ENCODE measurements around the gene P2RX7. TPM values are rescaled to one million over a fixed set of nuclear protein-coding genes. Genes with fewer than 3 reads are reported as not detected.

The P2RX7 gene
- total RNA-seq, 1 donor from 2014 or later: 0.07 TPM

DNA sequence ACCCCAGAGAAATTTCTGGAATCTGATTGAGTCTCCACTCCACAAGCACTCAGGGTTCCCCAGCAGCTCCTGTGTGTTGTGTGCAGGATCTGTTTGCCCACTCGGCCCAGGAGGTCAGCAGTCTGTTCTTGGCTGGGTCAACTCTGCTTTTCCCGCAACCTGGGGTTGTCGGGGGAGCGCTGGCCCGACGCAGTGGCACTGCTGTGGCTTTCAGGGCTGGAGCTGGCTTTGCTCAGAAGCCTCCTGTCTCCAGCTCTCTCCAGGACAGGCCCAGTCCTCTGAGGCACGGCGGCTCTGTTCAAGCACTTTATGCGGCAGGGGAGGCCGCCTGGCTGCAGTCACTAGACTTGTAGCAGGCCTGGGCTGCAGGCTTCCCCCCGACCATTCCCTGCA, 100.9 kb downstream of the P2RX7 start:
- no peak overlapping the region for H3K27ac Mint-ChIP-seq (ENCODE audit: unreplicated experiment)
- H3K9ac ChIP-seq (ENCODE audit: low read length): no peak overlapping the region
- no peak overlapping the region for H3K4me2 ChIP-seq (ENCODE audit: low read length)
- H3K4me1 ChIP-seq (ENCODE audit: insufficient read depth, low read length): no peaks in the 10 kb centered on the region
- H3K36me3 Mint-ChIP-seq (ENCODE audit: low read depth, unreplicated experiment): peaks cover 9% of the 10 kb centered on the region
- H3K9me3 Mint-ChIP-seq (ENCODE audit: unreplicated experiment): no peaks in the 10 kb centered on the region
- no peak overlapping the region for H3K4me3 Mint-ChIP-seq (ENCODE audit: unreplicated experiment)
- no peak overlapping the region for H3K27ac ChIP-seq (ENCODE audit: low read depth, low read length)
- H2AFZ ChIP-seq (ENCODE audit: low read depth, low read length): no peak overlapping the region
- DNase-seq (ENCODE audit: low read depth) (no peak), FAIRE-seq (no peak)
- no peaks in the 10 kb centered on the region for H3K9me3 ChIP-seq (ENCODE audit: insufficient read depth, low read depth, low read length)
- no peaks in the 10 kb centered on the region for H3K79me2 ChIP-seq (ENCODE audit: insufficient read depth, low read length)
- no peak for TF ChIP-seq EZH2 (IDR thresholded peaks at IDR 0.05; ENCODE audit: insufficient read depth, low read length)
- TF ChIP-seq, protein P1, sequence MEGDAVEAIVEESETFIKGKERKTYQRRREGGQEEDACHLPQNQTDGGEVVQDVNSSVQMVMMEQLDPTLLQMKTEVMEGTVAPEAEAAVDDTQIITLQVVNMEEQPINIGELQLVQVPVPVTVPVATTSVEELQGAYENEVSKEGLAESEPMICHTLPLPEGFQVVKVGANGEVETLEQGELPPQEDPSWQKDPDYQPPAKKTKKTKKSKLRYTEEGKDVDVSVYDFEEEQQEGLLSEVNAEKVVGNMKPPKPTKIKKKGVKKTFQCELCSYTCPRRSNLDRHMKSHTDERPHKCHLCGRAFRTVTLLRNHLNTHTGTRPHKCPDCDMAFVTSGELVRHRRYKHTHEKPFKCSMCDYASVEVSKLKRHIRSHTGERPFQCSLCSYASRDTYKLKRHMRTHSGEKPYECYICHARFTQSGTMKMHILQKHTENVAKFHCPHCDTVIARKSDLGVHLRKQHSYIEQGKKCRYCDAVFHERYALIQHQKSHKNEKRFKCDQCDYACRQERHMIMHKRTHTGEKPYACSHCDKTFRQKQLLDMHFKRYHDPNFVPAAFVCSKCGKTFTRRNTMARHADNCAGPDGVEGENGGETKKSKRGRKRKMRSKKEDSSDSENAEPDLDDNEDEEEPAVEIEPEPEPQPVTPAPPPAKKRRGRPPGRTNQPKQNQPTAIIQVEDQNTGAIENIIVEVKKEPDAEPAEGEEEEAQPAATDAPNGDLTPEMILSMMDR (IDR thresholded peaks at IDR 0.05; ENCODE audit: insufficient read depth, low read depth, low read length): no peak
- no peaks in the 10 kb centered on the region for H3K36me3 ChIP-seq (ENCODE audit: insufficient read depth, low read length)
- H3K4me1 Mint-ChIP-seq (ENCODE audit: low read depth, unreplicated experiment): no peaks in the 10 kb centered on the region
- no peaks in the 10 kb centered on the region for H3K27me3 Mint-ChIP-seq (ENCODE audit: low read depth, unreplicated experiment)
- no peaks in the 10 kb centered on the region for H3K27me3 ChIP-seq (ENCODE audit: insufficient read depth, low read length)
- H4K20me1 ChIP-seq (ENCODE audit: insufficient read depth, low read length): no peaks in the 10 kb centered on the region
- no peak overlapping the region for H3K4me3 ChIP-seq (ENCODE audit: insufficient read depth, low read depth, low read length)

- Histone ChIP-seq H3K4me3 (ENCODE audit: insufficient read depth, low read depth, low read length) (no peak overlapping the region), H4K20me1 (ENCODE audit: insufficient read depth, low read length) (no peaks in the 10 kb centered on the region), H3K79me2 (ENCODE audit: insufficient read depth, low read length) (no peaks in the 10 kb centered on the region), H2AFZ (ENCODE audit: low read depth, low read length) (no peak overlapping the region), H3K4me1 (ENCODE audit: insufficient read depth, low read length) (no peaks in the 10 kb centered on the region), H3K4me2 (ENCODE audit: low read length) (no peak overlapping the region), H3K9ac (ENCODE audit: low read length) (no peak overlapping the region), H3K36me3 (ENCODE audit: insufficient read depth, low read length) (peaks cover 3% of the 10 kb centered on the region), H3K27ac (ENCODE audit: low read depth, low read length) (no peak overlapping the region), H3K27me3 (ENCODE audit: insufficient read depth, low read length) (no peaks in the 10 kb centered on the region), H3K9me3 (ENCODE audit: insufficient read depth, low read depth, low read length) (no peaks in the 10 kb centered on the region)
- Mint-ChIP-seq H3K36me3 (ENCODE audit: low read depth, unreplicated experiment) (peaks cover 9% of the 10 kb centered on the region), H3K4me3 (ENCODE audit: unreplicated experiment) (no peak overlapping the region), H3K27ac (ENCODE audit: unreplicated experiment) (no peak overlapping the region), H3K27me3 (ENCODE audit: low read depth, unreplicated experiment) (no peaks in the 10 kb centered on the region), H3K4me1 (ENCODE audit: low read depth, unreplicated experiment) (peaks cover 3% of the 10 kb centered on the region), H3K9me3 (ENCODE audit: unreplicated experiment) (no peaks in the 10 kb centered on the region)
- TF ChIP-seq, protein P1 (IDR thresholded peaks at IDR 0.05; ENCODE audit: insufficient read depth, low read depth, low read length): no peak
- TF ChIP-seq EZH2 (IDR thresholded peaks at IDR 0.05; ENCODE audit: insufficient read depth, low read length): no peak
- no peak for DNase-seq (ENCODE audit: low read depth)
- no peak for FAIRE-seq
These were observed 104.1 kb downstream of the P2RX7 start for GRCh38 chr12:121236776-121237175.

DNA sequence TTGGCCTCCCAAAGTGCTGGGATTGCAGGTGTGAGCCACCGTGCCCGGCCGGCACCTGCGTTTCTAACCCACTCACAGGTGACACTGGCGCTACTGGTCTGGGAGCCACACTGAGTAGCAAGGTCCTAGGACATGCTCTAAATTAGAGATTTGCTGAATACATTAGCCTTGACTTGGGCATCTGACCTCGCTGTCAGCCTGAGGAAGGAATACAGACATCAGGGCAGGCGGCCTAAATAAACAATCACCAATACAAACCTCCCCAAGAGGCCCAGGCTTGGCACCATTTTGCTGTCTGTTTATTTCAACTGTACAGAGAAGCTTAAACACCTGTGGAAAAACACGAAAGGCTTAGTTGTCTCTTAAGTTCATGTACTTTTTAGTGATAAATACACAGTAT, 104.7 kb downstream of the P2RX7 start:
- Histone ChIP-seq H3K27ac (ENCODE audit: low read depth, low read length) (no peak overlapping the region), H3K36me3 (ENCODE audit: insufficient read depth, low read length) (peaks cover 3% of the 10 kb centered on the region), H3K79me2 (ENCODE audit: insufficient read depth, low read length) (no peaks in the 10 kb centered on the region), H3K27me3 (ENCODE audit: insufficient read depth, low read length) (no peaks in the 10 kb centered on the region), H4K20me1 (ENCODE audit: insufficient read depth, low read length) (no peaks in the 10 kb centered on the region), H3K4me3 (ENCODE audit: insufficient read depth, low read depth, low read length) (no peak overlapping the region), H2AFZ (ENCODE audit: low read depth, low read length) (no peak overlapping the region), H3K9me3 (ENCODE audit: insufficient read depth, low read depth, low read length) (no peaks in the 10 kb centered on the region), H3K4me1 (ENCODE audit: insufficient read depth, low read length) (no peaks in the 10 kb centered on the region), H3K9ac (ENCODE audit: low read length) (no peak overlapping the region), H3K4me2 (ENCODE audit: low read length) (no peak overlapping the region)
- DNase-seq (ENCODE audit: low read depth): no peak
- no peaks in the 10 kb centered on the region for H3K27me3 Mint-ChIP-seq (ENCODE audit: low read depth, unreplicated experiment)
- no peak for TF ChIP-seq EZH2 (IDR thresholded peaks at IDR 0.05; ENCODE audit: insufficient read depth, low read length)
- TF ChIP-seq, protein P1 (IDR thresholded peaks at IDR 0.05; ENCODE audit: insufficient read depth, low read depth, low read length): no peak
- no peak overlapping the region for H3K4me3 Mint-ChIP-seq (ENCODE audit: unreplicated experiment)
- no peak overlapping the region for H3K27ac Mint-ChIP-seq (ENCODE audit: unreplicated experiment)
- no peaks in the 10 kb centered on the region for H3K9me3 Mint-ChIP-seq (ENCODE audit: unreplicated experiment)
- peaks cover 3% of the 10 kb centered on the region for H3K4me1 Mint-ChIP-seq (ENCODE audit: low read depth, unreplicated experiment)
- FAIRE-seq: no peak
- peaks cover 9% of the 10 kb centered on the region for H3K36me3 Mint-ChIP-seq (ENCODE audit: low read depth, unreplicated experiment)

Other genes starting within 250 kb of the P2RX7 start
- 42.5 and 48.3 TPM in 2 replicates for gene SPPL3, start 228.5 kb upstream of the P2RX7 start, total RNA-seq
- not detected in 2 replicates for gene HNF1A, start 154.3 kb upstream of the P2RX7 start, total RNA-seq
- 16.2 and 19.4 TPM in 2 replicates for gene C12orf43, start 116.4 kb upstream of the P2RX7 start, total RNA-seq
- 0.75 and 1.3 TPM in 2 replicates for gene OASL, start 93.6 kb upstream of the P2RX7 start, total RNA-seq
- 13.9 and 14.3 TPM in 2 replicates for gene P2RX4, start 77.3 kb downstream of the P2RX7 start, total RNA-seq
- gene CAMKK2, start 163.8 kb downstream of the P2RX7 start, total RNA-seq: 22.0 and 24.9 TPM in 2 replicates
- gene ANAPC5, start 219.5 kb downstream of the P2RX7 start, total RNA-seq: 85.8 and 94.4 TPM in 2 replicates